Stimulated activated CD4-positive, alpha-beta T cell treated with anti-CD3 and anti-CD28 coated beads, Interleukin-12 subunit alpha, Interleukin-12 subunit beta, amount 100 ng/mL, for 4 hours (primary cell): ENCODE data around the gene VAV3.

Source experiments
- DNase-seq: peaks from one replicate; pipeline ENCODE4 v3.0.0-alpha.2; 2020

VAV3 gene

DNA sequence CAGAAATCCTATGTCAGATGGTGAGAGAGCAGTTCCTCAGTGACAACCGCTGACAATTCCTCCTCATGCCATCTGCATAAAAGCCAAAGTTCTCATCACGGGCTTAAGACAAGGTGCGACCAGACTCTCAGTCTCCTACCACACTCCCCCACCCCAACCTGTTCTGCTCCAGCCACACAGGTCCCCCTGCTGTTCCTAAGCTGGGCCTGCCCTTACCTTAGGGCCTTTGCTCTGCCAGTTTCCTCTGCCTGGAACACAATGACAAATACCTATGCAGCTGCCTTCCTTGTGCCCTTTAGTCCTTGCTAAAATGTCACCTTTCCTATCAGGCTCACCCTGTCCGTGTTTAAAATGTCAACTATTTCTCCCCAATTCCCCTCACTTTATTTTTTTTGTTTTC lies 441.9 kb downstream of the VAV3 start:
- DNase-seq, result no peak
